ENCODE results near the gene PANX2. TPM values are rescaled to one million over a fixed set of nuclear protein-coding genes. Genes with fewer than 3 reads are reported as not detected.

PANX2 gene
- total and polyA plus RNA-seq, 9 of the 15 experiments (the other 6 are each of a cell fraction or from before 2014, with no cell fraction given) = 0.01 to 3.9 (median 0.67) TPM; not detected in 1

DNA sequence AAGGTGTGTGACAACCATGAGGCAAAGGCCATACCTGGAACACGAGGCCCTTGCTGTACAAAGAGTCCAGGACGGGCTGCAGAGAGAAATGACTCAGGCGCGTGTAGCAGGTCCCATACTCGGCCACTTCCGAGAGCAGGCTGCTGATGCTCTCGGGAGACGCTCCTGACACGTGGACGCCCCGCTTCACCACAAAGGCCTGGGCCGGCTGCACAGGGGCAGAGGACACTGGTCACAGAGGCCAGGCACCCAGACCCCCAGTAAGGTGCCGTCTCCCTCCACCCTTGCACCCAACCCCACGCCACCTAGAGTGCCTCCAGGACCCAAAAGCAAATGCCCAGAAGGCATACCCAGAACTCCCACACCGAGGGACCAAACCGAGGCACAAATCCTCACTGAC is 58.8 kb downstream of the PANX2 start:
- in situ Hi-C loops (cut with MboI) (no loop called here), intact Hi-C loops (cut with micrococcal nuclease) (no loop called here)
- FAIRE-seq (no peak), ATAC-seq (no peak), DNase-seq (ENCODE audit: extremely low read depth in 1 of 4, low spot score in 3 of 4) (no peak)
- Histone ChIP-seq H2AFZ (ENCODE audit: low read depth, low read length) (no peak overlapping the region), H3K27me3 (ENCODE audit: control insufficient read depth in 2 of 2, insufficient read depth in 2 of 2, low read length in 2 of 2) (no peaks in the 10 kb centered on the region), H3K9me1 (ENCODE audit: control insufficient read depth, insufficient read depth, low read length) (no peaks in the 10 kb centered on the region), H3K36me3 (ENCODE audit: control insufficient read depth, insufficient read depth, low read length) (peaks cover 30% of the 10 kb centered on the region; the same call in 2 of the 3 replicates), H3K79me2 (ENCODE audit: control insufficient read depth, insufficient read depth, low read length) (no peaks in the 10 kb centered on the region; the same call in 2 of the 3 replicates), H3K4me1 (replicated peaks in 1 of 2; ENCODE audit: control insufficient read depth in 2 of 2, insufficient read depth in 2 of 2, low read length in 2 of 2) (peaks cover 0 to 14% of the 10 kb centered on the region in 2 experiments; a peak in 2 of 5 replicates), H3K27ac (ENCODE audit: extremely low read depth, low read depth, low read length) (no peak overlapping the region), H3K4me2 (ENCODE audit: insufficient read depth, low read length) (no peak overlapping the region), H4K20me1 (replicated peaks; ENCODE audit: control insufficient read depth, insufficient read depth, low read length) (no peaks in the 10 kb centered on the region), H3K4me3 (no peak overlapping the region), H3K9me3 (replicated peaks; ENCODE audit: control insufficient read depth, insufficient read depth, low read depth, low read length) (no peaks in the 10 kb centered on the region), H3K9ac (ENCODE audit: insufficient read depth in 1 of 2, low read depth in 2 of 2, low read length in 2 of 2) (peak overlapping the region in 1 of 2 experiments; percentile 45; a peak in 1 of 4 replicates)
- TF ChIP-seq KLF13 (tag; IDR thresholded peaks at IDR 0.05; ENCODE audit: borderline replicate concordance, low read depth) (no peak), MTF1 (CRISPR knock-in tag; IDR thresholded peaks at IDR 0.05; ENCODE audit: borderline replicate concordance) (no peak), SRF (CRISPR knock-in tag; IDR thresholded peaks at IDR 0.05) (no peak), TRIM24 (IDR thresholded peaks at IDR 0.05) (no peak), ZNF41 (CRISPR knock-in tag; conservative IDR thresholded peaks at IDR 0.05) (no peak), PHB (CRISPR knock-in tag; IDR thresholded peaks at IDR 0.05) (no peak), FOXA1 (IDR thresholded peaks at IDR 0.05; ENCODE audit: borderline replicate concordance) (no peak), ZNF431 (CRISPR knock-in tag; IDR thresholded peaks at IDR 0.05) (no peak), NR3C1 (CRISPR knock-in tag; IDR thresholded peaks at IDR 0.05) (no peak), CHCHD3 (CRISPR knock-in tag; IDR thresholded peaks at IDR 0.05) (no peak), NCOA2 (IDR thresholded peaks at IDR 0.05; ENCODE audit: partially characterized antibody in 2 of 2) (no peak), HOXB6 (CRISPR knock-in tag; IDR thresholded peaks at IDR 0.05; ENCODE audit: borderline replicate concordance) (no peak), CTBP1 (IDR thresholded peaks at IDR 0.05; ENCODE audit: borderline replicate concordance) (no peak), CBFA2T3 (IDR thresholded peaks at IDR 0.05) (no peak), ZNF224 (CRISPR knock-in tag; IDR thresholded peaks at IDR 0.05) (no peak)
- TF ChIP-seq, protein P1, sequence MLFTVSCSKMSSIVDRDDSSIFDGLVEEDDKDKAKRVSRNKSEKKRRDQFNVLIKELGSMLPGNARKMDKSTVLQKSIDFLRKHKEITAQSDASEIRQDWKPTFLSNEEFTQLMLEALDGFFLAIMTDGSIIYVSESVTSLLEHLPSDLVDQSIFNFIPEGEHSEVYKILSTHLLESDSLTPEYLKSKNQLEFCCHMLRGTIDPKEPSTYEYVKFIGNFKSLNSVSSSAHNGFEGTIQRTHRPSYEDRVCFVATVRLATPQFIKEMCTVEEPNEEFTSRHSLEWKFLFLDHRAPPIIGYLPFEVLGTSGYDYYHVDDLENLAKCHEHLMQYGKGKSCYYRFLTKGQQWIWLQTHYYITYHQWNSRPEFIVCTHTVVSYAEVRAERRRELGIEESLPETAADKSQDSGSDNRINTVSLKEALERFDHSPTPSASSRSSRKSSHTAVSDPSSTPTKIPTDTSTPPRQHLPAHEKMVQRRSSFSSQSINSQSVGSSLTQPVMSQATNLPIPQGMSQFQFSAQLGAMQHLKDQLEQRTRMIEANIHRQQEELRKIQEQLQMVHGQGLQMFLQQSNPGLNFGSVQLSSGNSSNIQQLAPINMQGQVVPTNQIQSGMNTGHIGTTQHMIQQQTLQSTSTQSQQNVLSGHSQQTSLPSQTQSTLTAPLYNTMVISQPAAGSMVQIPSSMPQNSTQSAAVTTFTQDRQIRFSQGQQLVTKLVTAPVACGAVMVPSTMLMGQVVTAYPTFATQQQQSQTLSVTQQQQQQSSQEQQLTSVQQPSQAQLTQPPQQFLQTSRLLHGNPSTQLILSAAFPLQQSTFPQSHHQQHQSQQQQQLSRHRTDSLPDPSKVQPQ (CRISPR knock-in tag; IDR thresholded peaks at IDR 0.05; ENCODE audit: borderline replicate concordance) = no peak
- TF ChIP-seq, protein P2, sequence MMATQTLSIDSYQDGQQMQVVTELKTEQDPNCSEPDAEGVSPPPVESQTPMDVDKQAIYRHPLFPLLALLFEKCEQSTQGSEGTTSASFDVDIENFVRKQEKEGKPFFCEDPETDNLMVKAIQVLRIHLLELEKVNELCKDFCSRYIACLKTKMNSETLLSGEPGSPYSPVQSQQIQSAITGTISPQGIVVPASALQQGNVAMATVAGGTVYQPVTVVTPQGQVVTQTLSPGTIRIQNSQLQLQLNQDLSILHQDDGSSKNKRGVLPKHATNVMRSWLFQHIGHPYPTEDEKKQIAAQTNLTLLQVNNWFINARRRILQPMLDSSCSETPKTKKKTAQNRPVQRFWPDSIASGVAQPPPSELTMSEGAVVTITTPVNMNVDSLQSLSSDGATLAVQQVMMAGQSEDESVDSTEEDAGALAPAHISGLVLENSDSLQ (IDR thresholded peaks at IDR 0.05) = no peak
- TF ChIP-seq, protein P3, sequence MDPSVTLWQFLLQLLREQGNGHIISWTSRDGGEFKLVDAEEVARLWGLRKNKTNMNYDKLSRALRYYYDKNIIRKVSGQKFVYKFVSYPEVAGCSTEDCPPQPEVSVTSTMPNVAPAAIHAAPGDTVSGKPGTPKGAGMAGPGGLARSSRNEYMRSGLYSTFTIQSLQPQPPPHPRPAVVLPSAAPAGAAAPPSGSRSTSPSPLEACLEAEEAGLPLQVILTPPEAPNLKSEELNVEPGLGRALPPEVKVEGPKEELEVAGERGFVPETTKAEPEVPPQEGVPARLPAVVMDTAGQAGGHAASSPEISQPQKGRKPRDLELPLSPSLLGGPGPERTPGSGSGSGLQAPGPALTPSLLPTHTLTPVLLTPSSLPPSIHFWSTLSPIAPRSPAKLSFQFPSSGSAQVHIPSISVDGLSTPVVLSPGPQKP (CRISPR knock-in tag; IDR thresholded peaks at IDR 0.05) = no peak
- TF ChIP-seq, protein P4, sequence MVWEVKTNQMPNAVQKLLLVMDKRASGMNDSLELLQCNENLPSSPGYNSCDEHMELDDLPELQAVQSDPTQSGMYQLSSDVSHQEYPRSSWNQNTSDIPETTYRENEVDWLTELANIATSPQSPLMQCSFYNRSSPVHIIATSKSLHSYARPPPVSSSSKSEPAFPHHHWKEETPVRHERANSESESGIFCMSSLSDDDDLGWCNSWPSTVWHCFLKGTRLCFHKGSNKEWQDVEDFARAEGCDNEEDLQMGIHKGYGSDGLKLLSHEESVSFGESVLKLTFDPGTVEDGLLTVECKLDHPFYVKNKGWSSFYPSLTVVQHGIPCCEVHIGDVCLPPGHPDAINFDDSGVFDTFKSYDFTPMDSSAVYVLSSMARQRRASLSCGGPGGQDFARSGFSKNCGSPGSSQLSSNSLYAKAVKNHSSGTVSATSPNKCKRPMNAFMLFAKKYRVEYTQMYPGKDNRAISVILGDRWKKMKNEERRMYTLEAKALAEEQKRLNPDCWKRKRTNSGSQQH (CRISPR knock-in tag; IDR thresholded peaks at IDR 0.05) = no peak
- ChIA-PET CTCF (ENCODE audit: low intra/inter-chr PET ratio) (no interaction called here), POLR2A (no interaction called here)
- no TSS peak for BruUV-seq (replicated peaks)
- WGBS (ENCODE audit: insufficient coverage, low coverage, missing lambda C conversion rate) = 93% methylated on average over 2 of the region's 16 CpGs
